H1 (cell line): ENCODE data around the gene TEX22. TPM values are rescaled to one million over a fixed set of nuclear protein-coding genes. Genes with fewer than 3 reads are reported as not detected.

Source experiments
- CTCF ChIA-PET: fragments of 300-600 bp; sonication (Branson Sonifier 250); formaldehyde crosslinking; loops from one replicate; lab custom pipeline; 2021; ENCODE audit not compliant: partially characterized antibody; lab: Charles Lee
- POLR2A ChIA-PET: fragments of 300-600 bp; sonication (Branson Sonifier 250); formaldehyde crosslinking; loops from one replicate; lab custom pipeline; 2021; ENCODE audit warnings: inconsistent platforms; ENCODE audit not compliant: partially characterized antibody; lab: Charles Lee
- DNase-seq, 2 experiments: peaks; one replicate each; pipeline versions ENCODE4 v3.0.0 to v3.0.0-alpha.2; 2010 to 2022; ENCODE audit warnings: low spot score in 2 of 2, low read depth in 1 of 2, mixed read lengths in 1 of 2
- FAIRE-seq: peaks from 2 replicates; lab custom pipeline; 2011; peaks lifted over from hg19 to GRCh38; lab: Jason Lieb, UNC
- H2AFZ ChIP-seq: 2 replicates; pipeline ENCODE4 v1.8.1; 2012; ENCODE audit warnings: low read length, inconsistent platforms
- H2AK5ac ChIP-seq: 2 replicates; pipeline ENCODE4 v1.6.1; 2013; ENCODE audit warnings: low read depth, low read length
- H2BK120ac ChIP-seq: replicated peaks from 2 replicates; pipeline ENCODE3; 2013; ENCODE audit warnings: low read depth, low read length, inconsistent platforms
- H2BK12ac ChIP-seq: 2 replicates; pipeline ENCODE4 v1.6.1; 2013; ENCODE audit warnings: low read depth, low read length
- H2BK15ac ChIP-seq: 2 replicates; pipeline ENCODE4 v1.6.1; 2013; ENCODE audit warnings: low read length
- H2BK20ac ChIP-seq: 2 replicates; pipeline ENCODE4 v1.6.1; 2013; ENCODE audit warnings: low read length
- H2BK5ac ChIP-seq: 2 replicates; pipeline ENCODE4 v1.6.1; 2013; ENCODE audit warnings: low read depth, low read length
- H3K14ac ChIP-seq: 2 replicates; pipeline ENCODE4 v1.6.1; 2013; ENCODE audit warnings: inconsistent platforms; ENCODE audit not compliant: insufficient read length
- H3K18ac ChIP-seq: 2 replicates; pipeline ENCODE4 v1.6.1; 2013; ENCODE audit warnings: low read length; ENCODE audit errors: extremely low read depth
- H3K23ac ChIP-seq: 2 replicates; pipeline ENCODE4 v1.6.1; 2013; ENCODE audit warnings: inconsistent platforms; ENCODE audit not compliant: insufficient read length
- H3K23me2 ChIP-seq: 2 replicates; pipeline ENCODE4 v1.6.1; 2013; ENCODE audit warnings: low read depth, low read length
- H3K27ac ChIP-seq: 2 replicates; pipeline ENCODE4 v1.6.1; 2011; ENCODE audit warnings: low read depth, low read length, inconsistent platforms
- H3K27me3 ChIP-seq, 4 experiments: replicated peaks in 1 of 4; 1 replicate in 1 of 4; 2 replicates in 3 of 4; pipeline versions ENCODE4 v1.6.1 to v1.8.1; 2011 to 2013; ENCODE audit warnings: low read length in 3 of 4, mild to moderate bottlenecking in 3 of 4, inconsistent platforms in 2 of 4, mixed read lengths in 2 of 4, moderate library complexity in 1 of 4; ENCODE audit not compliant: control insufficient read depth in 3 of 4, insufficient read depth in 3 of 4; ENCODE audit errors: extremely low read depth in 1 of 4
- H3K36me3 ChIP-seq, 4 experiments: 2 replicates each; pipeline versions ENCODE4 v1.6.1 to v1.8.1; 2011 to 2013; ENCODE audit warnings: mild to moderate bottlenecking in 4 of 4, low read length in 3 of 4, moderate library complexity in 2 of 4, control low read depth in 1 of 4, inconsistent platforms in 1 of 4; ENCODE audit not compliant: insufficient read depth in 4 of 4, control insufficient read depth in 2 of 4
- H3K4ac ChIP-seq: replicated peaks from 2 replicates; pipeline ENCODE3; 2013; ENCODE audit warnings: low read length, low read depth, mixed read lengths, inconsistent platforms; ENCODE audit not compliant: insufficient read length
- H3K4me1 ChIP-seq, 4 experiments: replicated peaks in 1 of 4; 1 replicate in 1 of 4; 2 replicates in 3 of 4; pipeline versions ENCODE4 v1.6.1 to v1.8.1; 2011 to 2013; ENCODE audit warnings: low read length in 3 of 4, inconsistent platforms in 2 of 4, mixed read lengths in 1 of 4; ENCODE audit not compliant: insufficient read depth in 4 of 4, control insufficient read depth in 3 of 4
- H3K4me2 ChIP-seq, 2 experiments: 2 replicates each; pipeline versions ENCODE4 v1.6.1 to v1.8.1; 2011 to 2013; ENCODE audit warnings: low read depth in 2 of 2, low read length in 2 of 2, control low read depth in 1 of 2, inconsistent platforms in 1 of 2, mild to moderate bottlenecking in 1 of 2; ENCODE audit not compliant: insufficient read depth in 1 of 2
- H3K4me3 ChIP-seq, 4 experiments: fragments of 200-600, 300-600 bp in 1 of 4; sonication (generic), shearing (Covaris generic), sonication (Bioruptor Twin) in 1 of 4; 2 replicates each; pipeline versions ENCODE4 v1.5.1 to v1.8.1; 2011 to 2016; ENCODE audit warnings: low read length in 4 of 4, low read depth in 3 of 4, control low read depth in 2 of 4, inconsistent platforms in 2 of 4, mild to moderate bottlenecking in 2 of 4, mixed read lengths in 1 of 4, moderate library complexity in 1 of 4; ENCODE audit not compliant: insufficient read depth in 2 of 4; ENCODE audit errors: extremely low read depth in 1 of 4
- H3K56ac ChIP-seq: replicated peaks from 2 replicates; pipeline ENCODE3; 2013; ENCODE audit warnings: low read depth, mild to moderate bottlenecking, mixed read lengths, low read length, inconsistent platforms; ENCODE audit not compliant: insufficient read length
- H3K79me1 ChIP-seq: 2 replicates; pipeline ENCODE4 v1.6.1; 2013; ENCODE audit warnings: low read depth, low read length, control low read depth
- H3K79me2 ChIP-seq, 2 experiments: 2 replicates each; pipeline versions ENCODE4 v1.6.1 to v1.8.1; 2012 to 2013; ENCODE audit warnings: low read length in 2 of 2, mild to moderate bottlenecking in 2 of 2, inconsistent platforms in 1 of 2; ENCODE audit not compliant: insufficient read depth in 2 of 2, control insufficient read depth in 1 of 2
- H3K9ac ChIP-seq, 4 experiments: replicated peaks in 1 of 4; 1 replicate in 1 of 4; 2 replicates in 3 of 4; pipeline versions ENCODE4 v1.6.1 to v1.8.1; 2011 to 2013; ENCODE audit warnings: low read depth in 3 of 4, low read length in 3 of 4, control low read depth in 2 of 4, mild to moderate bottlenecking in 2 of 4, moderate library complexity in 2 of 4, inconsistent platforms in 1 of 4; ENCODE audit errors: extremely low read depth in 1 of 4
- H3K9me3 ChIP-seq, 2 experiments: 2 replicates each; pipeline versions ENCODE4 v1.6.1 to v1.8.1; 2012 to 2013; ENCODE audit warnings: mild to moderate bottlenecking in 2 of 2, moderate library complexity in 2 of 2, control low read depth in 1 of 2, inconsistent platforms in 1 of 2, low read depth in 1 of 2, low read length in 1 of 2, mixed read lengths in 1 of 2; ENCODE audit not compliant: insufficient read depth in 2 of 2
- H4K20me1 ChIP-seq, 2 experiments: replicated peaks in 1 of 2; 2 replicates each; pipeline versions ENCODE3 to v1.8.1; 2011 to 2013; ENCODE audit warnings: inconsistent platforms in 2 of 2, low read length in 2 of 2, mild to moderate bottlenecking in 1 of 2; ENCODE audit not compliant: insufficient read depth in 2 of 2, control insufficient read depth in 1 of 2
- H4K5ac ChIP-seq: 2 replicates; pipeline ENCODE4 v1.6.1; 2013; ENCODE audit warnings: low read length, low read depth, mixed read lengths, inconsistent platforms; ENCODE audit not compliant: insufficient read length
- H4K8ac ChIP-seq: 2 replicates; pipeline ENCODE4 v1.8.0; 2013; ENCODE audit warnings: mild to moderate bottlenecking, moderate library complexity, low read length, inconsistent platforms; ENCODE audit not compliant: insufficient read depth; ENCODE audit errors: extremely low read depth
- H4K91ac ChIP-seq: replicated peaks from 2 replicates; pipeline ENCODE3; 2013; ENCODE audit warnings: low read length, mixed read lengths, inconsistent platforms; ENCODE audit not compliant: insufficient read length
- POLR2AphosphoS5 ChIP-seq: IDR thresholded peaks from 2 replicates; pipeline ENCODE4 v1.6.1; 2011; ENCODE audit warnings: low read depth, low read length
- RXRA ChIP-seq: IDR thresholded peaks from 2 replicates; pipeline ENCODE4 v1.6.1; 2011; ENCODE audit warnings: low read depth, mild to moderate bottlenecking, low read length, moderate library complexity; ENCODE audit not compliant: insufficient read depth
- WGBS, 2 experiments: shearing (Covaris generic) in 1 of 2; methylation state at CpG; one replicate each; pipeline versions ENCODE4 v1.1.6 to v1.1.7; 2013 to 2015; ENCODE audit warnings: low lambda C conversion rate in 2 of 2, mixed read lengths in 2 of 2, inconsistent platforms in 1 of 2, low coverage in 1 of 2, missing lambda C conversion rate in 1 of 2; ENCODE audit not compliant: insufficient replicate concordance in 2 of 2, insufficient coverage in 1 of 2, insufficient read length in 1 of 2; ENCODE audit errors: extremely low coverage in 1 of 2, missing lambda C conversion rate in 1 of 2; 5-methylcytosine and 5-hydroxymethylcytosine counted together
- polyA plus RNA-seq, 7 experiments: library from polyadenylated mRNA; depleted of rRNA in 3 of 7; stranded (reverse) in 5 of 7; unstranded in 2 of 7; fragments of >200 nt in 5 of 7; fragments of 200-250 nt in 2 of 7; gene quantifications; 1 replicate in 5 of 7; 2 replicates in 1 of 7; 4 replicates in 1 of 7; pipeline versions ENCODE4 v1.2.1 to v1.2.3, GENCODE V29; 2011 to 2013; ENCODE audit warnings: missing spikeins in 2 of 7, mixed read lengths in 2 of 7
- total RNA-seq: library from RNA; stranded (reverse); fragmentation: NEBNext Ultra II Directional; extraction: Animal tissue kit (Norgen Biotek cat#: 25700); gene quantifications from 2 replicates; pipeline ENCODE4 v1.2.1, GENCODE V29; 2021

The TEX22 gene
- total and polyA plus RNA-seq, 2 of the 8 experiments (the other 6 are each of a cell fraction or from before 2014, with no cell fraction given), result 0.24 to 0.39 TPM

DNA sequence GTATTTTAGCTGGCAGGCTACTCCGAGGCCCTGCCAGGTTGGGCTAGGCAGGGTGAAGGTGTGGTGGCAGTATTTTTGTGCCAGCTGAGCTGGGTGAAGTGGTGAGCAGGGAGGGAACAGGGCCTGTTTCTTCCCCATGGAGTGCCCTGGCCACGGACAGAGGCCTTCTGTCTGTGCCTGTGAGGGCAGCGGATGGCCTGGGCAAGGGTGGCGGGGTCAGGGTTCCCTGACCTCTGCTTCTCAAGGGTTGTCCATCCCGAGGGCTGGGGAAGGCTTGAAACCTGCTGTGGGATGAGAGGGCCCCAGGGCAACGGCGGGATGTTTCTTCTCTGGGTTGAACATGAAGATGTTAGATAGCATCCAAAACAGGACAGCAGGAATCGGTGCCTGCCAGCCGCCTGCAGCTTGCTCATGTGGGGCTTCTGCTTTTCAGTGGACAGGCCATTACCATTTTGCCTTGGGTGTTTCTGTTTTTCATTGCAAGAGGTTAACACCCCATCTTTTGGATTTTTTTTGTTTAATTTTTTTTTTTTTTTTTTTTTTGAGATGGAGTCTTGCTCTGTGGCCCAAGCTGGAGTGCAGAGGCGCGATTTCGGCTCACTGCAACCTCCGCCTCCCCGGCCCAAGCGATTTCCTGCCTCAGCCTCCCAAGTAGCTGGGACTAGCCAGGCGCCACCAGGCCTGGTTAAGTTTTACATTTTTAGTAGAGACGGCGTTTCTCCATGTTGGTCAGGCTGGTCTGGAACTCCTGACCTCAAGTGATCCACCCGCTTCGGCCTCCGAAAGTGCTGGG lies 24.6 kb downstream of the TEX22 start:
- H3K9ac ChIP-seq, result no peak overlapping the region; a peak in 1 of 7 replicates
- H3K56ac ChIP-seq, result no peak overlapping the region
- DNase-seq (no peak), FAIRE-seq (no peak)
- H2BK15ac ChIP-seq, result no peak overlapping the region
- no peak overlapping the region for H2AK5ac ChIP-seq
- no peak overlapping the region for H2BK5ac ChIP-seq
- H3K9me3 ChIP-seq, result no peaks in the 10 kb centered on the region
- 86% methylated on average over 19 of the region's 21 CpGs; no CpG with 5 or more reads in 1 of the 2 experiments for WGBS, 2 experiments
- H3K18ac ChIP-seq, result no peak overlapping the region
- H3K4me1 ChIP-seq, result peaks cover 0 to 28% (median 23%) of the 10 kb centered on the region in 4 experiments; a peak in 5 of 7 replicates
- H4K5ac ChIP-seq, result no peak overlapping the region
- no peak overlapping the region for H2BK12ac ChIP-seq
- H3K4me3 ChIP-seq, result no peak overlapping the region
- no peak overlapping the region for H3K14ac ChIP-seq
- ChIA-PET CTCF (interaction anchor here (0.6 to 2.1 kb wide), 4 partner anchors 37 to 58 kb away, joined by 4 to 6 read pairs (median 4); no protein-coding TSS in a partner anchor), POLR2A (interaction anchor here (0.6 to 5.2 kb wide), 4 partner anchors 12 to 41 kb away, joined by 3 to 43 read pairs (median 3); no protein-coding TSS in a partner anchor)
- no peak overlapping the region for H3K4me2 ChIP-seq
- no peak overlapping the region for H3K4ac ChIP-seq
- H3K23ac ChIP-seq, result no peak overlapping the region
- H3K27me3 ChIP-seq, result peaks cover 0 to 3% (median 1%) of the 10 kb centered on the region in 4 experiments; a peak in 3 of 7 replicates
- no peak overlapping the region for H3K27ac ChIP-seq
- H3K36me3 ChIP-seq, result peaks cover 0 to 8% (median 2%) of the 10 kb centered on the region in 4 experiments; a peak in 3 of 8 replicates
- H4K20me1 ChIP-seq, result peaks cover 40 to 46% of the 10 kb centered on the region in 2 experiments
- no peak overlapping the region for H2AFZ ChIP-seq
- H2BK120ac ChIP-seq, result no peak overlapping the region
- no peak overlapping the region for H4K8ac ChIP-seq
- peaks cover 7% of the 10 kb centered on the region for H3K23me2 ChIP-seq
- no peak overlapping the region for H4K91ac ChIP-seq
- no peak overlapping the region for H2BK20ac ChIP-seq
- peaks cover 33% of the 10 kb centered on the region for H3K79me1 ChIP-seq
- H3K79me2 ChIP-seq, result peaks cover 31 to 82% of the 10 kb centered on the region in 2 experiments; a peak in 3 of 4 replicates
- peak; percentile 33; the same call in 1 of the 2 replicates for TF ChIP-seq POLR2AphosphoS5
- no peak for TF ChIP-seq RXRA
